HepG2 (cell line): ENCODE measurements around the gene SDR39U1. TPM values are rescaled to one million over a fixed set of nuclear protein-coding genes. Genes with fewer than 3 reads are reported as not detected.

ENCODE experiments used
- BCL6 ChIP-seq: IDR thresholded peaks from 2 replicates; pipeline ENCODE4 v1.6.1; 2016; ENCODE audit warnings: missing genetic modification reagents, missing compliant biosample characterization
- CC2D1A ChIP-seq: sonication (generic); formaldehyde crosslinking; IDR thresholded peaks from 2 replicates; pipeline ENCODE4 v1.8.1; 2023; ENCODE audit warnings: mild to moderate bottlenecking, missing genetic modification reagents
- CHCHD3 ChIP-seq: sonication (generic); formaldehyde crosslinking; IDR thresholded peaks from 2 replicates; pipeline ENCODE4 v1.8.0; 2022; ENCODE audit warnings: mild to moderate bottlenecking, missing genetic modification reagents, moderate library complexity
- FOSL1 ChIP-seq: sonication (generic); formaldehyde crosslinking; IDR thresholded peaks from 2 replicates; pipeline ENCODE4 v1.9.0; 2021; ENCODE audit warnings: missing genetic modification reagents, borderline replicate concordance
- KLF12 ChIP-seq: sonication (generic); formaldehyde crosslinking; IDR thresholded peaks from 2 replicates; pipeline ENCODE4 v1.4.0; 2020; ENCODE audit warnings: missing genetic modification reagents, borderline replicate concordance
- MIER3 ChIP-seq: IDR thresholded peaks from 2 replicates; pipeline ENCODE4 v1.6.1; 2016; ENCODE audit warnings: missing compliant biosample characterization, borderline replicate concordance
- NFYC ChIP-seq: IDR thresholded peaks from 2 replicates; pipeline ENCODE4 v1.6.1; 2016; ENCODE audit warnings: missing genetic modification reagents, missing compliant biosample characterization
- NR1H2 ChIP-seq: sonication (generic); formaldehyde crosslinking; IDR thresholded peaks from 2 replicates; pipeline ENCODE4 v1.8.1; 2022; ENCODE audit warnings: low read depth, missing genetic modification reagents, borderline replicate concordance
- PAXIP1 ChIP-seq: sonication (generic); formaldehyde crosslinking; conservative IDR thresholded peaks from 2 replicates; pipeline ENCODE4 v1.4.0; 2020; ENCODE audit warnings: mild to moderate bottlenecking, missing genetic modification reagents, moderate library complexity
- PCBP1 ChIP-seq: fragments of 200-400 bp; formaldehyde crosslinking; IDR thresholded peaks from 2 replicates; pipeline ENCODE4 v1.6.1; 2017; ENCODE audit warnings: mild to moderate bottlenecking, low read depth, low read length, borderline replicate concordance
- POLR2AphosphoS2 ChIP-seq: IDR thresholded peaks from 2 replicates; pipeline ENCODE4 v1.6.1; 2011; ENCODE audit warnings: low read depth, low read length, improper control_type of control experiment
- RFX1 ChIP-seq: fragments of 450-650 bp; IDR thresholded peaks from 2 replicates; pipeline ENCODE4 v1.6.1; 2017
- SOX6 ChIP-seq, 2 experiments: fragments of 450-650 bp in 1 of 2; sonication (generic) in 1 of 2; formaldehyde crosslinking in 1 of 2; IDR thresholded peaks; 2 replicates each; pipeline versions ENCODE4 v1.4.0 to v1.6.1; 2017 to 2020; ENCODE audit warnings: antibody characterized with exemption in 1 of 2, mild to moderate bottlenecking in 1 of 2, missing genetic modification reagents in 1 of 2
- TEAD2 ChIP-seq: sonication (generic); formaldehyde crosslinking; IDR thresholded peaks from 2 replicates; pipeline ENCODE4 v1.9.0; 2021; ENCODE audit warnings: missing genetic modification reagents
- TFAP4 ChIP-seq: sonication (generic); IDR thresholded peaks from 2 replicates; pipeline ENCODE4 v1.6.1; 2016; ENCODE audit warnings: low read depth, borderline replicate concordance
- TOE1 ChIP-seq: sonication (generic); formaldehyde crosslinking; IDR thresholded peaks from 2 replicates; pipeline ENCODE4 v1.4.0; 2020; ENCODE audit warnings: mild to moderate bottlenecking, missing genetic modification reagents
- ZFAT ChIP-seq: sonication (generic); formaldehyde crosslinking; conservative IDR thresholded peaks from 2 replicates; pipeline ENCODE4 v1.8.1; 2023; ENCODE audit warnings: missing genetic modification reagents, inconsistent platforms
- ZNF180 ChIP-seq: sonication (generic); formaldehyde crosslinking; IDR thresholded peaks from 2 replicates; pipeline ENCODE4 v1.4.0; 2020; ENCODE audit warnings: low read depth, missing genetic modification reagents, borderline replicate concordance
- ZNF468 ChIP-seq: sonication (generic); formaldehyde crosslinking; IDR thresholded peaks from 2 replicates; pipeline ENCODE4 v1.8.0; 2022; ENCODE audit warnings: mild to moderate bottlenecking, moderate library complexity, missing genetic modification reagents
- ZNF513 ChIP-seq: sonication (generic); formaldehyde crosslinking; conservative IDR thresholded peaks from 2 replicates; pipeline ENCODE4 v1.5.0; 2020; ENCODE audit warnings: missing genetic modification reagents
- ZNF530 ChIP-seq: sonication (generic); formaldehyde crosslinking; IDR thresholded peaks from 2 replicates; pipeline ENCODE4 v1.5.0; 2020; ENCODE audit warnings: low read depth, mild to moderate bottlenecking, missing genetic modification reagents
- ZNF749 ChIP-seq: sonication (generic); formaldehyde crosslinking; IDR thresholded peaks from 2 replicates; pipeline ENCODE4 v1.8.0; 2022; ENCODE audit warnings: mild to moderate bottlenecking, missing genetic modification reagents, moderate library complexity, borderline replicate concordance
- ZNF776 ChIP-seq: sonication (generic); formaldehyde crosslinking; IDR thresholded peaks from 2 replicates; pipeline ENCODE4 v1.4.0; 2020; ENCODE audit warnings: mild to moderate bottlenecking, missing genetic modification reagents
- ZNF878 ChIP-seq: sonication (generic); formaldehyde crosslinking; IDR thresholded peaks from 2 replicates; pipeline ENCODE4 v1.8.1; 2023; ENCODE audit warnings: mild to moderate bottlenecking, missing genetic modification reagents, moderate library complexity
- ZSCAN29 ChIP-seq: sonication (generic); formaldehyde crosslinking; conservative IDR thresholded peaks from 2 replicates; pipeline ENCODE4 v1.4.0; 2020; ENCODE audit warnings: mild to moderate bottlenecking, missing genetic modification reagents
- polyA plus RNA-seq, 8 experiments: library from polyadenylated mRNA; depleted of rRNA in 3 of 8; stranded (reverse) in 7 of 8; unstranded in 1 of 8; fragments of >200 nt; fragmentation: Illumina TruSeq in 4 of 8; extraction: Trizol in 4 of 8; gene quantifications; 2 replicates each; pipeline versions ENCODE4 v1.2.1 to v1.2.3, GENCODE V29; 2011 to 2016; ENCODE audit warnings: low read depth in 4 of 8, missing spikeins in 1 of 8, mixed read lengths in 1 of 8; ENCODE audit not compliant: insufficient read depth in 1 of 8
- total RNA-seq, 5 experiments: library from RNA; depleted of rRNA; stranded (reverse); fragments of >200 nt; fragmentation: Illumina TruSeq; extraction: Trizol; gene quantifications; 2 replicates each; pipeline ENCODE4 v1.2.3, GENCODE V29; 2016; ENCODE audit warnings: low read depth in 1 of 5

Gene SDR39U1
- total and polyA plus RNA-seq, 2 of the 13 experiments (the other 11 are each of a cell fraction or from before 2014, with no cell fraction given) = 34.4 to 129 TPM

- TF ChIP-seq ZNF776 (CRISPR knock-in tag) (no peak), ZNF878 (CRISPR knock-in tag) (0 out of 2 replicates have a peak, but pooled peaks have one; percentile 47), TEAD2 (CRISPR knock-in tag) (no peak), ZFAT (CRISPR knock-in tag) (no peak), RFX1 (no peak), MIER3 (peak; percentile 96), ZNF513 (CRISPR knock-in tag) (no peak), FOSL1 (CRISPR knock-in tag) (no peak), PCBP1 (0 out of 2 replicates have a peak, but pooled peaks have one; percentile 70), ZNF180 (CRISPR knock-in tag) (no peak), ZSCAN29 (CRISPR knock-in tag) (peak; percentile 70; the same call in 1 of the 2 replicates), ZNF749 (CRISPR knock-in tag) (no peak), CHCHD3 (CRISPR knock-in tag) (peak; percentile 90; the same call in 1 of the 2 replicates), CC2D1A (no peak), BCL6 (CRISPR knock-in tag) (peak; percentile 63; the same call in 1 of the 2 replicates), TOE1 (CRISPR knock-in tag) (peak; percentile 64; the same call in 1 of the 2 replicates), NR1H2 (CRISPR knock-in tag) (no peak; the same call in 1 of the 2 replicates), PAXIP1 (CRISPR knock-in tag) (peak; percentile 68), NFYC (CRISPR knock-in tag) (peak; percentile 77), SOX6 (IDR thresholded peaks at IDR 0.05) (no peak), SOX6 (CRISPR knock-in tag; IDR thresholded peaks at IDR 0.05) (peak; percentile 82), ZNF468 (CRISPR knock-in tag) (no peak), KLF12 (CRISPR knock-in tag) (peak; percentile 79; the same call in 1 of the 2 replicates), TFAP4 (peak; percentile 76), ZNF530 (CRISPR knock-in tag) (no peak), POLR2AphosphoS2 (no peak)
Observed at GRCh38 chr14:24481622-24482324, 39.2 kb upstream of the SDR39U1 start (continued).
